Activated gamma-delta T cell treated with Interleukin-2 at 50 U/mL for 16 hours (primary cell): ENCODE measurements around the gene TUBA1B.

Source experiments
- DNase-seq: peaks from one replicate; pipeline ENCODE4 v3.0.0-alpha.2; 2020

TUBA1B gene

GRCh38 chr12:49089821-49090773 lies 41.1 kb downstream of the TUBA1B start:
- DNase-seq: no peak

- no peak for DNase-seq
Measured at GRCh38 chr12:49088932-49089330, 42.3 kb downstream of the TUBA1B start.

- DNase-seq: peak; percentile 75
Measured at GRCh38 chr12:49088150-49088931, 42.9 kb downstream of the TUBA1B start.

- no peak for DNase-seq
Measured at GRCh38 chr12:49086116-49086515, 45.1 kb downstream of the TUBA1B start.

GRCh38 chr12:49084438-49084837 lies 46.8 kb downstream of the TUBA1B start:
- DNase-seq: no peak

GRCh38 chr12:49079793-49080192 lies 51.4 kb downstream of the TUBA1B start:
- DNase-seq: no peak
